Breast epithelium (tissue), 3 donors: ENCODE measurements around the gene ATRX.

Experiments used
- POLR2AphosphoS5 ChIP-seq, 3 donors: sonication (generic); formaldehyde crosslinking; IDR thresholded peaks; one replicate each; pipeline ENCODE4 v1.6.1; 2017; ENCODE audit warnings: antibody characterized with exemption in 3 of 3
- TF ChIP-seq, protein P1 (sequence below), 3 donors: fragments of 450-650 bp; IDR thresholded peaks; one replicate each; pipeline ENCODE4 v1.5.1; 2016 to 2017; ENCODE audit warnings: antibody characterized with exemption in 3 of 3, mild to moderate bottlenecking in 3 of 3, moderate library complexity in 3 of 3

GRCh38 chrX:77786365-77786680 lies 307 bp upstream of the ATRX start:
- TF ChIP-seq, protein P1, sequence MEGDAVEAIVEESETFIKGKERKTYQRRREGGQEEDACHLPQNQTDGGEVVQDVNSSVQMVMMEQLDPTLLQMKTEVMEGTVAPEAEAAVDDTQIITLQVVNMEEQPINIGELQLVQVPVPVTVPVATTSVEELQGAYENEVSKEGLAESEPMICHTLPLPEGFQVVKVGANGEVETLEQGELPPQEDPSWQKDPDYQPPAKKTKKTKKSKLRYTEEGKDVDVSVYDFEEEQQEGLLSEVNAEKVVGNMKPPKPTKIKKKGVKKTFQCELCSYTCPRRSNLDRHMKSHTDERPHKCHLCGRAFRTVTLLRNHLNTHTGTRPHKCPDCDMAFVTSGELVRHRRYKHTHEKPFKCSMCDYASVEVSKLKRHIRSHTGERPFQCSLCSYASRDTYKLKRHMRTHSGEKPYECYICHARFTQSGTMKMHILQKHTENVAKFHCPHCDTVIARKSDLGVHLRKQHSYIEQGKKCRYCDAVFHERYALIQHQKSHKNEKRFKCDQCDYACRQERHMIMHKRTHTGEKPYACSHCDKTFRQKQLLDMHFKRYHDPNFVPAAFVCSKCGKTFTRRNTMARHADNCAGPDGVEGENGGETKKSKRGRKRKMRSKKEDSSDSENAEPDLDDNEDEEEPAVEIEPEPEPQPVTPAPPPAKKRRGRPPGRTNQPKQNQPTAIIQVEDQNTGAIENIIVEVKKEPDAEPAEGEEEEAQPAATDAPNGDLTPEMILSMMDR (IDR thresholded peaks at IDR 0.05): no peak
- no peak for TF ChIP-seq POLR2AphosphoS5 (IDR thresholded peaks at IDR 0.05)
